ENCODE measurements around the gene ZNF169. TPM values are rescaled to one million over a fixed set of nuclear protein-coding genes. Genes with fewer than 3 reads are reported as not detected.
"Not testable (repeated sequence)": the region's sequence is repeated elsewhere in the genome, so short reads cannot be mapped to it uniquely, and the experiment has no call there.

Gene ZNF169
- total RNA-seq, 4 donors from 2014 or later, result 3.1 to 14.8 (median 8.3) TPM

- not testable (repeated sequence) for ATAC-seq, H3K9me3 ChIP-seq
- 40% methylated on average over 1 of the region's 7 CpGs; no CpG with 5 or more reads in 1 of the 2 donors for WGBS, 2 donors (ENCODE audit: low coverage in 1 of 2)
Observed at GRCh38 chr9:94338723-94339122, 79.6 kb downstream of the ZNF169 start.

GRCh38 chr9:94339657-94340056, 80.6 kb downstream of the ZNF169 start:
- not testable (repeated sequence) for H3K4me1 ChIP-seq, H3K27me3 ChIP-seq, ATAC-seq, H3K27ac ChIP-seq, H3K36me3 ChIP-seq, H3K4me3 ChIP-seq, H3K9me3 ChIP-seq
- 86 to 93% methylated on average over 3 to 5 of the region's 6 CpGs for WGBS, 2 donors (ENCODE audit: low coverage in 1 of 2)

More at GRCh38 chr9:94338723-94339122, 79.6 kb downstream of the ZNF169 start:
- not testable (repeated sequence) for H3K27ac ChIP-seq, H3K4me1 ChIP-seq, H3K4me3 ChIP-seq, H3K27me3 ChIP-seq, H3K36me3 ChIP-seq

- ATAC-seq, H3K4me1 ChIP-seq, H3K36me3 ChIP-seq, H3K27me3 ChIP-seq, H3K4me3 ChIP-seq, H3K9me3 ChIP-seq, H3K27ac ChIP-seq: not testable (repeated sequence)
- 93 to 94% methylated on average over 2 of the region's 6 CpGs for WGBS, 2 donors (ENCODE audit: low coverage in 1 of 2)
Observed at GRCh38 chr9:94340750-94341149, 81.7 kb downstream of the ZNF169 start.

GRCh38 chr9:94341703-94342102, 82.6 kb downstream of the ZNF169 start:
- H3K27me3 ChIP-seq, H3K27ac ChIP-seq, H3K36me3 ChIP-seq, H3K9me3 ChIP-seq, H3K4me3 ChIP-seq, ATAC-seq, H3K4me1 ChIP-seq: not testable (repeated sequence)
- WGBS, 2 donors (ENCODE audit: low coverage in 1 of 2), result 62% methylated on average over 2 of the region's 2 CpGs; no CpG with 5 or more reads in 1 of the 2 donors

GRCh38 chr9:94347451-94347850, 88.4 kb downstream of the ZNF169 start:
- not testable (repeated sequence) for H3K36me3 ChIP-seq, H3K4me3 ChIP-seq, H3K9me3 ChIP-seq, ATAC-seq, H3K27me3 ChIP-seq, H3K4me1 ChIP-seq, H3K27ac ChIP-seq
- WGBS, 2 donors (ENCODE audit: low coverage in 1 of 2), result 82 to 84% methylated on average over 2 to 6 of the region's 16 CpGs

GRCh38 chr9:94348754-94349153, 89.7 kb downstream of the ZNF169 start:
- no CpG with 5 or more reads among the region's 3 CpGs for WGBS, 2 donors (ENCODE audit: low coverage in 1 of 2)
- H3K27ac ChIP-seq, ATAC-seq, H3K36me3 ChIP-seq, H3K9me3 ChIP-seq, H3K4me1 ChIP-seq, H3K4me3 ChIP-seq, H3K27me3 ChIP-seq: not testable (repeated sequence)

Other genes with a start within 250 kb of the ZNF169 start
- gene PTPDC1, start 174.8 kb upstream of the ZNF169 start, total RNA-seq, result 10 to 100 TPM; 10.6 to 33.6 (median 21.6) TPM
- not detected for gene NUTM2F, start 69.3 kb downstream of the ZNF169 start, total RNA-seq

Data from gastroesophageal sphincter (tissue), 4 donors.